Muscle of leg (tissue), 11 donors: ENCODE measurements around the gene AKR1E2. TPM values are rescaled to one million over a fixed set of nuclear protein-coding genes. Genes with fewer than 3 reads are reported as not detected.

ENCODE experiments used
- DNase-seq: peaks from one replicate; pipeline ENCODE4 v3.0.0; 2013
- H3K27ac ChIP-seq: one replicate; pipeline ENCODE4 v1.5.1; 2013; ENCODE audit warnings: mild to moderate bottlenecking, low read length, control low read depth
- H3K27me3 ChIP-seq: one replicate; pipeline ENCODE4 v1.6.1; 2013; ENCODE audit warnings: low read length; ENCODE audit not compliant: control insufficient read depth, insufficient read depth
- H3K36me3 ChIP-seq: one replicate; pipeline ENCODE4 v1.6.1; 2013; ENCODE audit warnings: low read length; ENCODE audit not compliant: control insufficient read depth, insufficient read depth
- H3K4me1 ChIP-seq: one replicate; pipeline ENCODE4 v1.6.1; 2013; ENCODE audit warnings: low read length; ENCODE audit not compliant: control insufficient read depth, insufficient read depth
- H3K4me3 ChIP-seq: one replicate; pipeline ENCODE4 v1.5.1; 2013; ENCODE audit warnings: low read length, control low read depth
- H3K9me3 ChIP-seq: replicated peaks from 2 replicates; pipeline ENCODE4 v1.6.1; 2013; ENCODE audit warnings: low read depth, low read length; ENCODE audit not compliant: control insufficient read depth
- WGBS: methylation state at CpG from one replicate; pipeline ENCODE4 v1.1.5; 2013; ENCODE audit warnings: missing lambda C conversion rate; ENCODE audit not compliant: insufficient coverage; 5-methylcytosine and 5-hydroxymethylcytosine counted together
- polyA plus RNA-seq, 8 donors: library from polyadenylated mRNA; unstranded; fragments of 120-200 nt; gene quantifications; one replicate each; pipeline versions ENCODE4 v1.2.1 to v1.2.3, GENCODE V29; 2013; ENCODE audit warnings: inconsistent platforms in 1 of 8, low replicate concordance in 1 of 8; ENCODE audit not compliant: insufficient read length in 8 of 8, insufficient read depth in 1 of 8
- total RNA-seq: library from RNA; stranded (reverse); fragments of 120-200 nt; gene quantifications from one replicate; pipeline ENCODE4 v1.2.4, GENCODE V29; 2013

AKR1E2 gene
- total and polyA plus RNA-seq, 9 donors, result 2.0 to 7.8 (median 3.1) TPM

DNA sequence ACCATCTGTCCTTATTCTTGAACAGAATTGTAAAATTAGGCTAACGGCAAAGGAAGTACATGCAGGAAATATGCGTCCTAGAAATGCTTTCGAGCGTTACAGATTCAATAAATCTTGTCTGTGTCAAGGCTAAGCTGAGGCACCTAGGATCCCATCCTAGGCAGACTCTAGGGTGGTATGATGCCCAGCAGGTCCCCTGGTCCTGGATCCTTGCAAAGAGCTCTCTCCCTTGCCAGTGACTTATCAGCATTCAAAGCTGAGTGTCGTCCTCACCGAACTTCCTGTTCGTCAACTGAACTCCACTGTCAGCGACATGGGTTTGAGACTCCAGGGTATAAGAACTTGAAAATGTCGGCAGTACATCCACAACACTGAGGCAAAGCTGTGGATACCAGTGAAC is 61.5 kb downstream of the AKR1E2 start:
- Histone ChIP-seq H3K36me3 (no peaks in the 10 kb centered on the region), H3K27ac (no peak overlapping the region), H3K4me3 (no peak overlapping the region), H3K27me3 (no peaks in the 10 kb centered on the region), H3K9me3 (no peaks in the 10 kb centered on the region), H3K4me1 (no peaks in the 10 kb centered on the region)
- DNase-seq, result no peak
- WGBS, result 39% methylated on average over 8 of the region's 9 CpGs

DNA sequence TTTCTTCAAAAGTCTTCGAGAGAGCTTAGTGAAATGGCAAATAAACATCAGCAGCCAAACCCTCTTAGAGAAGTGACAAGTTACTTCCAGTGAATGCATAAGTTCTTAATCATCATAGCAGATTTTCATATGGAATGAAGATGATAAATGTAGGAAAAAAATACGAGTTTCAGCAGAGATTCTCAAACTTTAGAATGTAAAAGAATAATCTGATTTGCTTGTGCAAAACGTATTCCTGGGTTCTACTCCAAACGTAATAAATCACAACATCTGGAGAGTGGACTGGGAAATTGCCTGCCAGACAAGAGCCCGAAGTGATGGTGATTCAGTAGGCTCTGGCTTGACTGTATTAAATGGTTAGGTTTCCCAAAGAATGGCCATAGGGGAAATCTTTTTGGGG is 62.2 kb downstream of the AKR1E2 start:
- Histone ChIP-seq H3K27ac (no peak overlapping the region), H3K4me3 (no peak overlapping the region), H3K9me3 (no peaks in the 10 kb centered on the region), H3K36me3 (no peaks in the 10 kb centered on the region), H3K27me3 (no peaks in the 10 kb centered on the region), H3K4me1 (no peaks in the 10 kb centered on the region)
- 45% methylated on average over 3 of the region's 5 CpGs for WGBS
- peak; percentile 73 for DNase-seq

DNA sequence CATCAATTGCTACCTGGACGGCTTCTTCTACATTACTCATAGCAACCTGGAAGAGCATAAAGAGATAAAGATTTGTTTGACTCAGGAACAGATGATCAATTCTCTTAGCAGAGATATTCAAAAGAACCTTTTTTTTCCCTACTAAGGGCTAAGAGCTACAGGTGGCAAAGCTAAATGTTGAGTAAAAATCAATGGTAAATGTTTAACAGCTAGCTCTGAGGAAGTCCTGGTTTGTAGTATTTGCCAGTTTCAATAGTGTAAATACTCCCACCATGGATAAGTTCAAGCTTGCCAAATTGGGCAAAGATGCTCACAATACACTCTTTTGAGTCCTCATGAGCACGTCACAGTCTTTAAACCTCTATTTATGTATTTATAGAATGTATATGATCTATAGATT is 64.0 kb downstream of the AKR1E2 start:
- no peaks in the 10 kb centered on the region for H3K9me3 ChIP-seq
- no peak overlapping the region for H3K27ac ChIP-seq
- H3K27me3 ChIP-seq, result no peaks in the 10 kb centered on the region
- H3K4me1 ChIP-seq, result no peaks in the 10 kb centered on the region
- no peak for DNase-seq
- WGBS, result no CpG with 5 or more reads among the region's 2 CpGs
- no peaks in the 10 kb centered on the region for H3K36me3 ChIP-seq
- no peak overlapping the region for H3K4me3 ChIP-seq

DNA sequence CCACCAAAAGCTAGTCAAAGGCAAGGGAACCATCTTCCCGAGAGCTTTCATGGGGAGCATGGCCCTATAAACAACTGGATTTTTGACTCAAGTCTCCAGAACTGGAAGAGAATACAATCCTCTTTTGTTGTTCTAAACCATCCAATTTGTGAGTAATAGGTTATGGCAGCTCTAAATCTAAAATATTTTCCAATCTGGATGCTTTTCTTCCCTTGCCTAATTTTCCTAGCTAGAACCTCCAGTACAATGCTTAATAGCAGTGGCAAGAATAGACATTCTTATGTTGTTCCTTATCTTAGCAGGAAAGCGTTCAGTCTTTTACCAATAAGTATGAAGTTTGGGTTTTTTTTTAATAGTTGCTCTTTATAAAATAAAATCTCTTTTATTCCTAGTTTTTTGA is 66.7 kb downstream of the AKR1E2 start:
- Histone ChIP-seq H3K27ac (no peak overlapping the region), H3K4me3 (no peak overlapping the region), H3K9me3 (no peaks in the 10 kb centered on the region), H3K27me3 (no peaks in the 10 kb centered on the region), H3K4me1 (no peaks in the 10 kb centered on the region), H3K36me3 (no peaks in the 10 kb centered on the region)
- no CpG with 5 or more reads among the region's 2 CpGs for WGBS
- DNase-seq, result no peak

DNA sequence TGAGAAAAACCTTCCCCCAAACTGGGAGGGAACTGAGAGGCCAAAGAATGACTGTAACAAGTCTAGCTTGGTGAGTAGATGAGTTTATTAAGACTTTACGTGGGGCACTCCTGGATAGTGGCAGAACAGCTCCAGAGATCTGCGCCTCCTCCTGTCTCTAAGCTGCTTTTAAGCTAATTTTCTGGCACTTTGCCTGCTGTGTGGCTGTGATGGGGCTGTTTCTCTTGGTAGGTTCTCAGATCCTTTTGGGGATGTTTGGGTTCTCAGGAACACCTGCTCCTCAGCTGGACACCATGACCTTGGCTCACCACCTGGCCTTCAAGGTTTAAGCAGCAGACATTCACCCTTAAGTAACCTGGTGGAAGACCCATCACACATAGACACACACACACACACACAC is 68.3 kb downstream of the AKR1E2 start:
- no peaks in the 10 kb centered on the region for H3K9me3 ChIP-seq
- 100% methylated on average over 1 of the region's 2 CpGs for WGBS

More for the DNA sequence above, 68.3 kb downstream of the AKR1E2 start:
- Histone ChIP-seq H3K27ac (no peak overlapping the region), H3K27me3 (no peaks in the 10 kb centered on the region), H3K36me3 (no peaks in the 10 kb centered on the region), H3K4me1 (no peaks in the 10 kb centered on the region), H3K4me3 (no peak overlapping the region)
- DNase-seq, result no peak

Other genes with a start within 250 kb of the AKR1E2 start
- 6.5 TPM for gene AKR1C1, start 137.2 kb downstream of the AKR1E2 start, total RNA-seq
- gene AKR1C1, start 137.2 kb downstream of the AKR1E2 start, polyA plus RNA-seq, result 10 to 100 TPM in 6 of 8 donors, 1 to 10 TPM in 2; 6.6 to 13.2 (median 10.6) TPM
- gene AKR1C2, start 177.7 kb downstream of the AKR1E2 start, total RNA-seq, result 10.9 TPM
- 10 to 100 TPM in 7 of 8 donors, 1 to 10 TPM in 1; 9.2 to 14.4 (median 12.1) TPM for gene AKR1C2, start 177.7 kb downstream of the AKR1E2 start, polyA plus RNA-seq